ENCODE results near the gene DMD. TPM values are rescaled to one million over a fixed set of nuclear protein-coding genes. Genes with fewer than 3 reads are reported as not detected.

DMD gene
- total RNA-seq, 1 donor from 2014 or later: 2.5 TPM

DNA sequence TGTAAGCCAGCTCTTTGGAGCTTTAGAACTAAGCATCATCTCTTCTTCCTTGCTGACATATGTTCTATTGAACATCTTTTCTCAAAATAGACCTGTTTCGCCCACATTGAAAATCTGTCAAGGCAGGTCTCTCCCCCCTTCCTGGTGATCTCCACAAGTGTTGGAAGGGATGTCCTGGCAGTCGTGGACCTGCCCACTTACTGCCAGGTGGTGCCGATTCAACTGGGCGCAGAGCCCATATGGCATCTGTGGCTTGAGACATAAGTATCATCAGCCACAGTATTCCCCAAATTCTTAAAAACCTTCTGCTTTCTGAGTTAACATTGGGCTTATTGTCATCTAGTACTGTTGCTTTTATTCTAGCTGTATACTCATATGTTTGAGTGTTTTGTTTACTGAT is 1170.2 kb downstream of the DMD start:
- Histone ChIP-seq H3K36me3 (ENCODE audit: control insufficient read depth, insufficient read depth, low read length) (no peaks in the 10 kb centered on the region), H3K4me3 (ENCODE audit: low read depth, low read length) (no peak overlapping the region), H3K27me3 (ENCODE audit: control insufficient read depth, insufficient read depth, low read length) (no peaks in the 10 kb centered on the region)
- TF ChIP-seq, protein P1, sequence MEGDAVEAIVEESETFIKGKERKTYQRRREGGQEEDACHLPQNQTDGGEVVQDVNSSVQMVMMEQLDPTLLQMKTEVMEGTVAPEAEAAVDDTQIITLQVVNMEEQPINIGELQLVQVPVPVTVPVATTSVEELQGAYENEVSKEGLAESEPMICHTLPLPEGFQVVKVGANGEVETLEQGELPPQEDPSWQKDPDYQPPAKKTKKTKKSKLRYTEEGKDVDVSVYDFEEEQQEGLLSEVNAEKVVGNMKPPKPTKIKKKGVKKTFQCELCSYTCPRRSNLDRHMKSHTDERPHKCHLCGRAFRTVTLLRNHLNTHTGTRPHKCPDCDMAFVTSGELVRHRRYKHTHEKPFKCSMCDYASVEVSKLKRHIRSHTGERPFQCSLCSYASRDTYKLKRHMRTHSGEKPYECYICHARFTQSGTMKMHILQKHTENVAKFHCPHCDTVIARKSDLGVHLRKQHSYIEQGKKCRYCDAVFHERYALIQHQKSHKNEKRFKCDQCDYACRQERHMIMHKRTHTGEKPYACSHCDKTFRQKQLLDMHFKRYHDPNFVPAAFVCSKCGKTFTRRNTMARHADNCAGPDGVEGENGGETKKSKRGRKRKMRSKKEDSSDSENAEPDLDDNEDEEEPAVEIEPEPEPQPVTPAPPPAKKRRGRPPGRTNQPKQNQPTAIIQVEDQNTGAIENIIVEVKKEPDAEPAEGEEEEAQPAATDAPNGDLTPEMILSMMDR (IDR thresholded peaks at IDR 0.05; ENCODE audit: insufficient read depth, low read length, poor library complexity, severe bottlenecking): no peak
- DNase-seq (ENCODE audit: low read depth): no peak

GRCh38 chrX:32026772-32027171 is 1184.6 kb downstream of the DMD start:
- Histone ChIP-seq H3K36me3 (ENCODE audit: control insufficient read depth, insufficient read depth, low read length) (no peaks in the 10 kb centered on the region), H3K4me3 (ENCODE audit: low read depth, low read length) (no peak overlapping the region), H3K27me3 (ENCODE audit: control insufficient read depth, insufficient read depth, low read length) (no peaks in the 10 kb centered on the region)
- TF ChIP-seq, protein P1 (IDR thresholded peaks at IDR 0.05; ENCODE audit: insufficient read depth, low read length, poor library complexity, severe bottlenecking): no peak
- DNase-seq (ENCODE audit: low read depth): no peak

DNA sequence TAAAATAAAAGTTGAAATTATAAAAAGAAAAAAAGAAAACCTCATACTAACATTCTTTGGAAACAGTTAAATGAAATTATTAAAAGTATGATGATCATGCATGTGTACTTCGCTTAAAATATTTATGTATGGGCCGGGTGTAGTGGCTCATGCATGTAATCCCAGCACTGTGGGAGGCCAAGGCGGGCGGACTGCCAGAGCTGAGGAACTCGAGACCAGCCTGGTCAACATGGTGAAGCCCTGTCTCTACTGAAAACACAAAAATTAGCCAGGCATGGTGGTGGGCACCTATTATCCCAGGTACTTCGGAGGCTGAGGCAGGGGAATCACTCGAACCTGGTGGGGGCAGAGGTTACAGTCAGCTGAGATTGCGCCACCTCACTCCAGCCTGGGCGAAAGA is 1187.3 kb downstream of the DMD start:
- Histone ChIP-seq H3K36me3 (ENCODE audit: control insufficient read depth, insufficient read depth, low read length) (no peaks in the 10 kb centered on the region), H3K27me3 (ENCODE audit: control insufficient read depth, insufficient read depth, low read length) (no peaks in the 10 kb centered on the region), H3K4me3 (ENCODE audit: low read depth, low read length) (no peak overlapping the region)
- TF ChIP-seq, protein P1 (IDR thresholded peaks at IDR 0.05; ENCODE audit: insufficient read depth, low read length, poor library complexity, severe bottlenecking): no peak
- no peak for DNase-seq (ENCODE audit: low read depth)

DNA sequence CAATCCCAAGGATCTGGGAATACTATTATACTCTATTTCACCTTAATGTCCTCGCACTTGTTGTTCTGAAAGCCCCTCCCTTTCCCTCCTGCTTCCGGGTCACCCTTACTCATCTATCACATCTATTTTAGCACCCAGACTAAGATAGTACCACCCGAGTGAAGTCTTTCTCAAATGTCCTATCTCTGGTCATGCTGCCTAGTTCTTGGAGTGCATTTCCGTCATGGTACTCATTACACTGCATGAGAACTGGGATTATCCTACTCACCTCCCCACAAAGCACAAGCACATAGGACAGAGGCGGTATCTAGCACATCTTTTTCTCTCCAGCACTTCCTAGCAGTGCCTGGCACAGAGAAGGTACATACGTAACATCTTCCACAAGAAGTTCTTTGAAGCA is 1195.2 kb downstream of the DMD start:
- Histone ChIP-seq H3K4me3 (ENCODE audit: low read depth, low read length) (no peak overlapping the region), H3K27me3 (ENCODE audit: control insufficient read depth, insufficient read depth, low read length) (no peaks in the 10 kb centered on the region), H3K36me3 (ENCODE audit: control insufficient read depth, insufficient read depth, low read length) (no peaks in the 10 kb centered on the region)
- no peak for DNase-seq (ENCODE audit: low read depth)
- TF ChIP-seq, protein P1 (IDR thresholded peaks at IDR 0.05; ENCODE audit: insufficient read depth, low read length, poor library complexity, severe bottlenecking): no peak

- Histone ChIP-seq H3K27me3 (ENCODE audit: control insufficient read depth, insufficient read depth, low read length) (no peaks in the 10 kb centered on the region), H3K4me3 (ENCODE audit: low read depth, low read length) (no peak overlapping the region), H3K36me3 (ENCODE audit: control insufficient read depth, insufficient read depth, low read length) (no peaks in the 10 kb centered on the region)
- TF ChIP-seq, protein P1 (IDR thresholded peaks at IDR 0.05; ENCODE audit: insufficient read depth, low read length, poor library complexity, severe bottlenecking): no peak
- DNase-seq (ENCODE audit: low read depth): no peak
These were observed 1200.4 kb downstream of the DMD start for GRCh38 chrX:32010948-32011347.

DNA sequence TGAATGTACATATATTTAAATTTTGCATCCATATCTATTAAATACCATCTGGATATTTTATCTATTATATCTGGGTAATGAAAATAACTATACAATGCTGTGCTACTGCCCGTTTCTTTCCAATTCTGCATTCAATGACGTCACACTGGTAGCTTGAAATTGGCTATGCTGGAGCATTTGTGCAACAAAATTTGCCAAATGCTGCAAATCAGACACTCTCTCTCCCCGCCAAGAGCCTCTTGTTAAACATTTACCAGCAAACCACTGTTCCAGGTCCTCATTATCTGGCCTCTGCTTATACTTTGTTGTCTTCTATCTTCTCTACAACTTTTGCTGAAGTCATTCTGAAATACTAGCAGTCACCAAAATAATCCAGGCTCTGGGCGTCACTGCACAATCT is 1201.1 kb downstream of the DMD start:
- Histone ChIP-seq H3K36me3 (ENCODE audit: control insufficient read depth, insufficient read depth, low read length) (no peaks in the 10 kb centered on the region), H3K27me3 (ENCODE audit: control insufficient read depth, insufficient read depth, low read length) (no peaks in the 10 kb centered on the region), H3K4me3 (ENCODE audit: low read depth, low read length) (no peak overlapping the region)
- DNase-seq (ENCODE audit: low read depth): no peak
- TF ChIP-seq, protein P1 (IDR thresholded peaks at IDR 0.05; ENCODE audit: insufficient read depth, low read length, poor library complexity, severe bottlenecking): no peak

Measured in kidney epithelial cell (primary cell).